ENCODE results near the gene RPP25. TPM values are rescaled to one million over a fixed set of nuclear protein-coding genes. Genes with fewer than 3 reads are reported as not detected.
A peak's percentile ranks its signal among the peaks of the same experiment; 100 is the strongest.

The RPP25 gene
- total and polyA plus RNA-seq, 2 of the 13 experiments (the other 11 are each of a cell fraction or from before 2014, with no cell fraction given), result 0.05 to 0.11 TPM

GRCh38 chr15:74906450-74907162 lies 50.0 kb downstream of the RPP25 start, which contains the start of gene FAM219B (continued):
- TF ChIP-seq TRIM22 (IDR thresholded peaks at IDR 0.05), result no peak
- 0 out of 2 replicates have a peak, but pooled peaks have one; percentile 45 for TF ChIP-seq ATF3 (CRISPR knock-in tag; IDR thresholded peaks at IDR 0.05)
- TF ChIP-seq ETV5 (CRISPR knock-in tag; IDR thresholded peaks at IDR 0.05; ENCODE audit: borderline replicate concordance), result no peak; the same call in 1 of the 2 replicates
- TF ChIP-seq BRF2 (CRISPR knock-in tag; IDR thresholded peaks at IDR 0.05), result no peak
- no peak for TF ChIP-seq ZNF136 (CRISPR knock-in tag; IDR thresholded peaks at IDR 0.05; ENCODE audit: low read depth)
- TF ChIP-seq MED13 (CRISPR knock-in tag; IDR thresholded peaks at IDR 0.05), result no peak; the same call in 1 of the 2 replicates
- TF ChIP-seq SIX4 (CRISPR knock-in tag; IDR thresholded peaks at IDR 0.05), result no peak
- TF ChIP-seq ARHGAP35 (CRISPR knock-in tag; IDR thresholded peaks at IDR 0.05; ENCODE audit: borderline replicate concordance), result peak; percentile 44; the same call in 1 of the 2 replicates
- TF ChIP-seq GPBP1L1 (CRISPR knock-in tag; IDR thresholded peaks at IDR 0.05), result no peak
- TF ChIP-seq MYPOP (CRISPR knock-in tag; IDR thresholded peaks at IDR 0.05), result 0 out of 2 replicates have a peak, but pooled peaks have one; percentile 55
- no peak for TF ChIP-seq CHD4 (IDR thresholded peaks at IDR 0.05; ENCODE audit: borderline replicate concordance, low read length)
- TF ChIP-seq ZNF75D (CRISPR knock-in tag; IDR thresholded peaks at IDR 0.05; ENCODE audit: borderline replicate concordance), result no peak
- TF ChIP-seq MYNN (CRISPR knock-in tag; IDR thresholded peaks at IDR 0.05; ENCODE audit: low read depth), result no peak
- peak; percentile 70; the same call in 1 of the 2 replicates for TF ChIP-seq KMT2B (CRISPR knock-in tag; IDR thresholded peaks at IDR 0.05)
- peak; percentile 16; the same call in 1 of the 2 replicates for TF ChIP-seq PRDM10 (CRISPR knock-in tag; IDR thresholded peaks at IDR 0.05; ENCODE audit: low read depth)
- TF ChIP-seq ZBTB49 (CRISPR knock-in tag; IDR thresholded peaks at IDR 0.05; ENCODE audit: borderline replicate concordance), result no peak

Data from HepG2 (cell line).